ENCODE data around the gene GOLIM4. TPM values are rescaled to one million over a fixed set of nuclear protein-coding genes. Genes with fewer than 3 reads are reported as not detected.

GOLIM4 gene
- total RNA-seq, 1 experiment from 2014 or later, result 30.0 TPM

- TF ChIP-seq ZSCAN18 (CRISPR knock-in tag; IDR thresholded peaks at IDR 0.05) (no peak), ZNF425 (CRISPR knock-in tag; conservative IDR thresholded peaks at IDR 0.05) (no peak), ZNF317 (CRISPR knock-in tag; IDR thresholded peaks at IDR 0.05; ENCODE audit: borderline replicate concordance, low read depth) (no peak)
Measured at GRCh38 chr3:168087539-168087938, 8.2 kb downstream of the GOLIM4 start (continued).

- Mint-ChIP-seq H3K4me1 (peaks cover 63% of the 10 kb centered on the region), H3K4me3 (no peak overlapping the region)
Measured at GRCh38 chr3:168086541-168087260, 9.0 kb downstream of the GOLIM4 start.

More at GRCh38 chr3:168086541-168087260, 9.0 kb downstream of the GOLIM4 start:
- no peaks in the 10 kb centered on the region for H3K27me3 Mint-ChIP-seq (ENCODE audit: low read depth)
- DNase-seq (ENCODE audit: low spot score), result no peak
- H3K9me3 Mint-ChIP-seq, result no peaks in the 10 kb centered on the region
- POLR2A ChIA-PET, result no interaction called here
- no peak overlapping the region for H3K27ac Mint-ChIP-seq
- no peak for ATAC-seq
- CTCF ChIA-PET, result interaction anchor here (0.8 to 1.5 kb wide), 3 partner anchors 8 to 351 kb away, joined by 3 to 4 read pairs (median 3); partner anchors contain the start of genes GOLIM4 and SERPINI1
- TF ChIP-seq ATF3 (CRISPR knock-in tag; conservative IDR thresholded peaks at IDR 0.05), result no peak
- no peak for TF ChIP-seq TEAD1 (CRISPR knock-in tag; IDR thresholded peaks at IDR 0.05)
- TF ChIP-seq ATF1 (CRISPR knock-in tag; IDR thresholded peaks at IDR 0.05), result no peak
- no peak for TF ChIP-seq NFATC4 (CRISPR knock-in tag; IDR thresholded peaks at IDR 0.05)
- no peak for TF ChIP-seq ZNF425 (CRISPR knock-in tag; conservative IDR thresholded peaks at IDR 0.05)
- TF ChIP-seq MAX (CRISPR knock-in tag; IDR thresholded peaks at IDR 0.05), result no peak
- no peak for TF ChIP-seq GRHL2 (CRISPR knock-in tag; IDR thresholded peaks at IDR 0.05; ENCODE audit: insufficient replicate concordance, severe bottlenecking)
- no peak for TF ChIP-seq ZNF416 (CRISPR knock-in tag; IDR thresholded peaks at IDR 0.05)
- no peak for TF ChIP-seq ZNF671 (CRISPR knock-in tag; IDR thresholded peaks at IDR 0.05)
- no peak for TF ChIP-seq STAT6 (CRISPR knock-in tag; conservative IDR thresholded peaks at IDR 0.05; ENCODE audit: low read depth)
- no peak for TF ChIP-seq MXD4 (CRISPR knock-in tag; IDR thresholded peaks at IDR 0.05; ENCODE audit: borderline replicate concordance)
- no peak for TF ChIP-seq ARID4B (CRISPR knock-in tag; IDR thresholded peaks at IDR 0.05; ENCODE audit: borderline replicate concordance)
- no peak for TF ChIP-seq ZNF281 (CRISPR knock-in tag; IDR thresholded peaks at IDR 0.05)
- TF ChIP-seq GTF2I (CRISPR knock-in tag; conservative IDR thresholded peaks at IDR 0.05), result no peak
- no peak for TF ChIP-seq RORB (CRISPR knock-in tag; IDR thresholded peaks at IDR 0.05)
- no peaks in the 10 kb centered on the region for H3K36me3 Mint-ChIP-seq

Data from WTC11 (cell line).